Upper lobe of left lung (tissue), 6 donors: ENCODE data around the gene LCN15. TPM values are rescaled to one million over a fixed set of nuclear protein-coding genes. Genes with fewer than 3 reads are reported as not detected.
A peak's percentile ranks its signal among the peaks of the same experiment; 100 is the strongest.

Source experiments
- ATAC-seq, 2 donors: fragments of 200-7000 bp; cut with Tn5 transposase; one replicate each; pipeline ENCODE4 v1.9.1; 2022; ENCODE audit warnings: mild to moderate bottlenecking in 2 of 2, moderate library complexity in 2 of 2; ENCODE audit not compliant: low FRiP score in 2 of 2
- DNase-seq, 2 donors: peaks; one replicate each; pipeline ENCODE4 v3.0.0-alpha.2; 2019 to 2020
- H3K27ac ChIP-seq, 4 donors: fragments of 200-600 bp; sonication (generic); one replicate each; pipeline ENCODE4 v1.5.1; 2016 to 2019
- H3K27me3 ChIP-seq, 4 donors: fragments of 200-600 bp; sonication (generic); one replicate each; pipeline ENCODE4 v1.5.1; 2017 to 2019
- H3K36me3 ChIP-seq, 4 donors: fragments of 200-600 bp; sonication (generic); one replicate each; pipeline ENCODE4 v1.5.1; 2016 to 2019
- H3K4me1 ChIP-seq, 4 donors: fragments of 200-600 bp; sonication (generic); one replicate each; pipeline ENCODE4 v1.5.1; 2018 to 2019
- H3K4me3 ChIP-seq, 4 donors: fragments of 200-600 bp; sonication (generic); one replicate each; pipeline ENCODE4 v1.5.1; 2017 to 2019; ENCODE audit warnings: mild to moderate bottlenecking in 2 of 4, moderate library complexity in 1 of 4
- H3K9me3 ChIP-seq, 4 donors: fragments of 200-600 bp; sonication (generic); one replicate each; pipeline ENCODE4 v1.5.1; 2018 to 2019
- CTCF ChIP-seq, 6 experiments: fragments of 450-650 bp in 4 of 6; fragments of 200-600 bp in 2 of 6; sonication (generic) in 2 of 6; IDR thresholded peaks; one replicate each; pipeline ENCODE4 v1.5.1; 2016 to 2019; ENCODE audit warnings: antibody characterized with exemption in 6 of 6
- EP300 ChIP-seq, 4 donors: sonication (generic); formaldehyde crosslinking; IDR thresholded peaks; one replicate each; pipeline ENCODE4 v1.5.1; 2017; ENCODE audit warnings: antibody characterized with exemption in 4 of 4, control low read depth in 2 of 4
- POLR2A ChIP-seq, 4 donors: fragments of 450-650 bp; IDR thresholded peaks; one replicate each; pipeline ENCODE4 v1.5.1; 2016 to 2017; ENCODE audit warnings: antibody characterized with exemption in 4 of 4, mild to moderate bottlenecking in 2 of 4
- POLR2AphosphoS5 ChIP-seq, 2 donors: sonication (generic); formaldehyde crosslinking; IDR thresholded peaks; one replicate each; pipeline ENCODE4 v1.5.1; 2017; ENCODE audit warnings: antibody characterized with exemption in 2 of 2
- WGBS, 2 donors: methylation state at CpG; one replicate each; pipeline ENCODE4 v1.1.5; 2017 to 2018; 5-methylcytosine and 5-hydroxymethylcytosine counted together
- total RNA-seq, 6 donors: library from RNA; depleted of rRNA in 4 of 6; stranded (reverse); fragments of >200 nt in 4 of 6; gene quantifications; one replicate each; pipeline versions ENCODE4 v1.1.0 to v1.2.1, GENCODE V29; 2016 to 2021
- donor health status: DM: no; HTN: no; CAD: no; lungs with moderate emphysema.
- donor health status: DM: no; HTN: yes; CAD: no; lungs with severe emphysema.

The LCN15 gene
- total RNA-seq, 6 donors from 2014 or later: 0.23 TPM; not detected in 5

- no peak overlapping the region for H3K27ac ChIP-seq
Measured at GRCh38 chr9:136739509-136739908, 24.8 kb downstream of the LCN15 start.

GRCh38 chr9:136738960-136739359 is 25.4 kb downstream of the LCN15 start:
- no peak for ATAC-seq
- peaks cover 0 to 27% (median 12%) of the 10 kb centered on the region in 4 donors for H3K27me3 ChIP-seq

More at GRCh38 chr9:136739509-136739908, 24.8 kb downstream of the LCN15 start:
- peaks cover 4 to 25% (median 20%) of the 10 kb centered on the region in 4 donors for H3K4me1 ChIP-seq
- H3K27me3 ChIP-seq: peaks cover 0 to 27% (median 12%) of the 10 kb centered on the region in 4 donors
- no peak for ATAC-seq
- no peak for TF ChIP-seq POLR2AphosphoS5 (IDR thresholded peaks at IDR 0.05)
- no peak for TF ChIP-seq EP300 (IDR thresholded peaks at IDR 0.05)
- TF ChIP-seq POLR2A (IDR thresholded peaks at IDR 0.05): no peak
- no peak for TF ChIP-seq CTCF (IDR thresholded peaks at IDR 0.05)
- H3K9me3 ChIP-seq: no peaks in the 10 kb centered on the region
- 77 to 84% methylated on average over 7 to 23 of the region's 23 CpGs for WGBS, 2 donors
- peak in 1 of 2 donors; percentile 71 for DNase-seq
- no peaks in the 10 kb centered on the region for H3K36me3 ChIP-seq
- H3K4me3 ChIP-seq: no peak overlapping the region

GRCh38 chr9:136735812-136736480 is 28.4 kb downstream of the LCN15 start:
- 87 to 92% methylated on average over 15 to 21 of the region's 21 CpGs for WGBS, 2 donors
- Histone ChIP-seq H3K27me3 (peaks cover 0 to 5% (median under 1%) of the 10 kb centered on the region in 4 donors), H3K4me3 (no peak overlapping the region), H3K36me3 (no peaks in the 10 kb centered on the region), H3K4me1 (peaks cover 2 to 4% (median 3%) of the 10 kb centered on the region in 4 donors), H3K9me3 (no peaks in the 10 kb centered on the region), H3K27ac (no peak overlapping the region)
- TF ChIP-seq POLR2AphosphoS5 (IDR thresholded peaks at IDR 0.05) (no peak), POLR2A (IDR thresholded peaks at IDR 0.05) (no peak), EP300 (IDR thresholded peaks at IDR 0.05) (no peak), CTCF (IDR thresholded peaks at IDR 0.05) (no peak)
- DNase-seq (peak in 1 of 2 donors; percentile 52), ATAC-seq (no peak)

More at GRCh38 chr9:136738960-136739359, 25.4 kb downstream of the LCN15 start:
- no peaks in the 10 kb centered on the region for H3K9me3 ChIP-seq
- no peak overlapping the region for H3K4me3 ChIP-seq
- peaks cover 4 to 25% (median 20%) of the 10 kb centered on the region in 4 donors for H3K4me1 ChIP-seq
- DNase-seq: peak in 1 of 2 donors; percentile 68
- 89 to 92% methylated on average over 20 of the region's 20 CpGs for WGBS, 2 donors
- H3K36me3 ChIP-seq: no peaks in the 10 kb centered on the region
- no peak overlapping the region for H3K27ac ChIP-seq
- TF ChIP-seq EP300 (IDR thresholded peaks at IDR 0.05) (no peak), CTCF (IDR thresholded peaks at IDR 0.05) (no peak), POLR2A (IDR thresholded peaks at IDR 0.05) (no peak), POLR2AphosphoS5 (IDR thresholded peaks at IDR 0.05) (no peak)

- DNase-seq (peak in 1 of 2 donors; percentile 67), ATAC-seq (no peak)
- Histone ChIP-seq H3K9me3 (no peaks in the 10 kb centered on the region), H3K4me1 (no peaks in the 10 kb centered on the region), H3K27me3 (no peaks in the 10 kb centered on the region), H3K27ac (no peak overlapping the region), H3K4me3 (no peak overlapping the region), H3K36me3 (no peaks in the 10 kb centered on the region)
- TF ChIP-seq POLR2AphosphoS5 (IDR thresholded peaks at IDR 0.05) (no peak), POLR2A (IDR thresholded peaks at IDR 0.05) (no peak), EP300 (IDR thresholded peaks at IDR 0.05) (no peak), CTCF (IDR thresholded peaks at IDR 0.05) (no peak)
- 87 to 91% methylated on average over 10 to 11 of the region's 12 CpGs for WGBS, 2 donors
Measured at GRCh38 chr9:136734837-136735496, 29.4 kb downstream of the LCN15 start.
